ENCODE data around the gene APOL3. TPM values are rescaled to one million over a fixed set of nuclear protein-coding genes. Genes with fewer than 3 reads are reported as not detected.

The APOL3 gene
- total and polyA plus RNA-seq, 2 of the 13 experiments (the other 11 are each of a cell fraction or from before 2014, with no cell fraction given) = 3.8 to 5.4 TPM

GRCh38 chr22:36152088-36152487 lies 8.5 kb downstream of the APOL3 start:
- Histone ChIP-seq H3K4me2 (ENCODE audit: low read depth, low read length) (no peak overlapping the region), H3K9ac (ENCODE audit: insufficient read depth, low read depth, low read length) (no peak overlapping the region), H3K79me2 (ENCODE audit: insufficient read depth, low read length) (no peaks in the 10 kb centered on the region), H4K20me1 (ENCODE audit: insufficient read depth, low read length) (no peaks in the 10 kb centered on the region), H3K27ac (ENCODE audit: extremely low read length, insufficient read depth, low read length) (no peak overlapping the region), H3K27me3 (ENCODE audit: control insufficient read depth in 1 of 2, insufficient read depth in 2 of 2, low read length in 2 of 2) (no peaks in the 10 kb centered on the region; a peak in 1 of 5 replicates), H3K4me3 (replicated peaks in 1 of 3; ENCODE audit: insufficient read depth in 1 of 3, low read depth in 2 of 3, low read length in 3 of 3) (no peak overlapping the region), H3K9me3 (ENCODE audit: low read length) (peaks cover 8% of the 10 kb centered on the region; the same call in 1 of the 2 replicates), H3K36me3 (replicated peaks in 1 of 2; ENCODE audit: control insufficient read depth in 1 of 2, insufficient read depth in 2 of 2, low read length in 2 of 2) (no peaks in the 10 kb centered on the region), H3K4me1 (ENCODE audit: insufficient read depth, low read length) (peaks cover 59% of the 10 kb centered on the region), H2AFZ (ENCODE audit: low read length) (no peak overlapping the region)
- DNase-seq (ENCODE audit: low spot score) (no peak), ATAC-seq (no peak), FAIRE-seq (no peak)
- WGBS (ENCODE audit: low lambda C conversion rate) = 60% methylated on average over 3 of the region's 3 CpGs
- intact Hi-C loops (cut with micrococcal nuclease; ENCODE audit: unreplicated experiment) (no loop called here), in situ Hi-C loops (cut with HindIII; ENCODE audit: extremely low pct_ligation_motif_present, low pct_unique_long_range_greater_than_20kb) (no loop called here)
- TF ChIP-seq ZNF20 (CRISPR knock-in tag; IDR thresholded peaks at IDR 0.05) (no peak), ZNF816 (CRISPR knock-in tag; IDR thresholded peaks at IDR 0.05; ENCODE audit: borderline replicate concordance) (no peak), NFKBIZ (CRISPR knock-in tag; IDR thresholded peaks at IDR 0.05) (no peak), RELA (CRISPR knock-in tag; IDR thresholded peaks at IDR 0.05) (no peak), POGZ (CRISPR knock-in tag; IDR thresholded peaks at IDR 0.05) (no peak), MLX (CRISPR knock-in tag; IDR thresholded peaks at IDR 0.05) (no peak), RAD51 (IDR thresholded peaks at IDR 0.05; ENCODE audit: borderline replicate concordance) (no peak), MAFF (IDR thresholded peaks at IDR 0.05; ENCODE audit: low read depth, low read length) (no peak), SKI (IDR thresholded peaks at IDR 0.05; ENCODE audit: partially characterized antibody) (no peak), ZSCAN5A (CRISPR knock-in tag; IDR thresholded peaks at IDR 0.05; ENCODE audit: borderline replicate concordance) (no peak), TBL1XR1 (IDR thresholded peaks at IDR 0.05; ENCODE audit: borderline replicate concordance, low read length, partially characterized antibody) (no peak), SNAPC5 (CRISPR knock-in tag; IDR thresholded peaks at IDR 0.05; ENCODE audit: borderline replicate concordance) (no peak)
- ChIA-PET POLR2A (interaction anchor here (1.4 kb wide), 1 partner anchor 87 kb away, joined by 3 read pairs; the partner anchor contains the start of gene APOL2), CTCF (ENCODE audit: low intra/inter-chr PET ratio, low total read pairs) (no interaction called here)
- BruUV-seq (replicated peaks) = no TSS peak

Data from HepG2 (cell line).